GM19035 (cell line): ENCODE data around the gene CHD9.
"Not testable (repeated sequence)": the region's sequence is repeated elsewhere in the genome, so short reads cannot be mapped to it uniquely, and the experiment has no call there.

Source experiments
- ATAC-seq: cut with Tn5 transposase; IDR thresholded peaks from one replicate; pipeline ENCODE4 v1.9.1; 2021; ENCODE audit not compliant: unreplicated experiment

The CHD9 gene

GRCh38 chr16:53176434-53176833 lies 121.6 kb downstream of the CHD9 start:
- ATAC-seq, result no peak

- no peak for ATAC-seq
Measured at GRCh38 chr16:53183442-53183841, 128.7 kb downstream of the CHD9 start.

- not testable (repeated sequence) for ATAC-seq
Measured at GRCh38 chr16:53185741-53186140, 130.9 kb downstream of the CHD9 start.

- ATAC-seq, result no peak
Measured at GRCh38 chr16:53187775-53188174, 133.0 kb downstream of the CHD9 start.

GRCh38 chr16:53191413-53191812 lies 136.6 kb downstream of the CHD9 start:
- ATAC-seq, result no peak

GRCh38 chr16:53198933-53199332 lies 144.1 kb downstream of the CHD9 start:
- ATAC-seq, result no peak

GRCh38 chr16:53201900-53202299 lies 147.1 kb downstream of the CHD9 start:
- no peak for ATAC-seq

- ATAC-seq, result no peak
Measured at GRCh38 chr16:53202398-53202797, 147.6 kb downstream of the CHD9 start.

- peak; percentile 78 for ATAC-seq
Measured at GRCh38 chr16:53207810-53208752, 153.3 kb downstream of the CHD9 start.

GRCh38 chr16:53209429-53209828 lies 154.6 kb downstream of the CHD9 start:
- ATAC-seq, result no peak

GRCh38 chr16:53209877-53210276 lies 155.1 kb downstream of the CHD9 start:
- no peak for ATAC-seq

- no peak for ATAC-seq
Measured at GRCh38 chr16:53211253-53211652, 156.5 kb downstream of the CHD9 start.

- ATAC-seq, result no peak
Measured at GRCh38 chr16:53212893-53213223, 158.1 kb downstream of the CHD9 start.

GRCh38 chr16:53213542-53213941 lies 158.8 kb downstream of the CHD9 start:
- no peak for ATAC-seq

GRCh38 chr16:53216798-53217197 lies 162.0 kb downstream of the CHD9 start:
- ATAC-seq, result no peak

GRCh38 chr16:53219371-53219770 lies 164.6 kb downstream of the CHD9 start:
- no peak for ATAC-seq

- no peak for ATAC-seq
Measured at GRCh38 chr16:53219795-53220454, 165.1 kb downstream of the CHD9 start.

GRCh38 chr16:53220585-53220984 lies 165.8 kb downstream of the CHD9 start:
- ATAC-seq, result no peak

- no peak for ATAC-seq
Measured at GRCh38 chr16:53224951-53225533, 170.3 kb downstream of the CHD9 start.

- ATAC-seq, result no peak
Measured at GRCh38 chr16:53232826-53233529, 178.2 kb downstream of the CHD9 start.

- ATAC-seq, result no peak
Measured at GRCh38 chr16:53234836-53235235, 180.0 kb downstream of the CHD9 start.
